HCT116 (cell line): ENCODE data around the gene ZDHHC14. TPM values are rescaled to one million over a fixed set of nuclear protein-coding genes. Genes with fewer than 3 reads are reported as not detected.

Experiments used
- ATAC-seq: fragments of 200-7000 bp; cut with Tn5 transposase; 2 replicates; pipeline ENCODE4 v1.9.1; 2020; ENCODE audit warnings: mild to moderate bottlenecking, moderate library complexity
- BruUV-seq: library from RNA; stranded (reverse); fragments of 400-500 nt; replicated peaks from 2 replicates; lab custom pipeline; 2021; lab: Mats Ljungman, UMichigan
- CTCF ChIA-PET: fragments of 300-600 bp; sonication (Branson Sonifier 250); formaldehyde crosslinking; loops from one replicate; lab custom pipeline; 2021; ENCODE audit warnings: antibody characterized with exemption; lab: Charles Lee
- POLR2A ChIA-PET: fragments of 300-600, 350-600 bp; sonication (Branson Sonifier 250); formaldehyde crosslinking; loops from one replicate; lab custom pipeline; 2021; ENCODE audit warnings: antibody characterized with exemption; lab: Charles Lee
- RAD21 ChIA-PET, 2 experiments: fragments of 300-600 bp; sonication (Branson Sonifier 250); formaldehyde crosslinking; loops; one replicate each; lab custom pipeline; 2023; ENCODE audit warnings: low total read pairs in 2 of 2; ENCODE audit not compliant: uncharacterized antibody in 2 of 2, unreplicated experiment in 2 of 2, low non-redundant PET in 1 of 2; lab: Charles Lee
- DNase-seq: peaks from one replicate; pipeline ENCODE4 v3.0.0-alpha.2; 2010; ENCODE audit warnings: low read depth, low spot score
- H2AFZ ChIP-seq: fragments of 200-600 bp; shearing (Covaris generic), sonication (generic); 2 replicates; pipeline ENCODE4 v1.6.1; 2017; ENCODE audit warnings: low read depth, mixed run types, mixed read lengths, antibody characterized with exemption, low read length; ENCODE audit not compliant: poor library complexity, severe bottlenecking
- H3K27ac ChIP-seq: 2 replicates; pipeline ENCODE4 v1.5.1; 2012; ENCODE audit warnings: low read depth, low read length
- H3K27me3 ChIP-seq: fragments of 200-600 bp; sonication (generic); 2 replicates; pipeline ENCODE4 v1.6.1; 2016; ENCODE audit warnings: mixed run types, low read length, mixed read lengths; ENCODE audit not compliant: insufficient read depth
- H3K36me3 ChIP-seq, 2 experiments: fragments of 200-500 bp in 1 of 2; fragments of 200-600 bp in 1 of 2; sonication (Bioruptor generic) in 1 of 2; sonication (generic) in 1 of 2; 2 replicates each; pipeline versions ENCODE4 v1.5.1 to v1.6.1; 2014 to 2016; ENCODE audit warnings: low read length in 2 of 2, inconsistent platforms in 1 of 2, mixed read lengths in 1 of 2, mixed run types in 1 of 2; ENCODE audit not compliant: insufficient read depth in 2 of 2, control insufficient read depth in 1 of 2
- H3K4me1 ChIP-seq, 2 experiments: fragments of 200-600 bp in 1 of 2; sonication (generic) in 1 of 2; 2 replicates each; pipeline versions ENCODE4 v1.5.1 to v1.6.1; 2012 to 2017; ENCODE audit warnings: low read length in 2 of 2, inconsistent platforms in 1 of 2, mild to moderate bottlenecking in 1 of 2, mixed read lengths in 1 of 2, mixed run types in 1 of 2, moderate library complexity in 1 of 2; ENCODE audit not compliant: insufficient read depth in 2 of 2, control insufficient read depth in 1 of 2
- H3K4me2 ChIP-seq: fragments of 200-600 bp; sonication (generic); 2 replicates; pipeline ENCODE4 v1.6.1; 2017; ENCODE audit warnings: mixed run types, low read length, mixed read lengths
- H3K4me3 ChIP-seq, 2 experiments: fragments of 200-600 bp in 1 of 2; sonication (generic) in 1 of 2; replicated peaks in 1 of 2; 2 replicates each; pipeline ENCODE4 v1.5.1; 2011 to 2016; ENCODE audit warnings: low read length in 2 of 2, control low read depth in 1 of 2, low read depth in 1 of 2, mild to moderate bottlenecking in 1 of 2, mixed read lengths in 1 of 2, mixed run types in 1 of 2
- H3K79me2 ChIP-seq: fragments of 200-600 bp; sonication (generic); 2 replicates; pipeline ENCODE4 v1.6.1; 2017; ENCODE audit warnings: mild to moderate bottlenecking, mixed run types, low read length, moderate library complexity, mixed read lengths; ENCODE audit not compliant: insufficient read depth
- H3K9ac ChIP-seq: fragments of 200-600 bp; sonication (generic); 2 replicates; pipeline ENCODE4 v1.6.1; 2016; ENCODE audit warnings: low read length, mixed read lengths
- H3K9me2 ChIP-seq: fragments of 200-600 bp; sonication (generic), shearing (Covaris generic); 2 replicates; pipeline ENCODE4 v1.6.1; 2017; ENCODE audit warnings: mixed run types, mild to moderate bottlenecking, moderate library complexity; ENCODE audit not compliant: insufficient read depth
- H3K9me3 ChIP-seq, 2 experiments: fragments of 200-500 bp in 1 of 2; fragments of 200-600 bp in 1 of 2; sonication (Bioruptor generic) in 1 of 2; sonication (generic) in 1 of 2; 2 replicates each; pipeline ENCODE4 v1.6.1; 2014 to 2017; ENCODE audit warnings: low read length in 2 of 2, mixed read lengths in 2 of 2, inconsistent platforms in 1 of 2, low read depth in 1 of 2, mild to moderate bottlenecking in 1 of 2, mixed run types in 1 of 2, moderate library complexity in 1 of 2; ENCODE audit not compliant: control insufficient read depth in 1 of 2, insufficient read depth in 1 of 2
- H4K20me1 ChIP-seq: fragments of 200-600 bp; sonication (generic), shearing (Covaris generic); 2 replicates; pipeline ENCODE4 v1.6.1; 2017; ENCODE audit warnings: mixed run types, mild to moderate bottlenecking, moderate library complexity; ENCODE audit not compliant: insufficient read depth
- CBX3 ChIP-seq: IDR thresholded peaks from 2 replicates; pipeline ENCODE4 v1.6.1; 2012; ENCODE audit warnings: low read depth
- CEBPB ChIP-seq: IDR thresholded peaks from 2 replicates; pipeline ENCODE4 v1.6.1; 2012; ENCODE audit warnings: low read depth
- EGR1 ChIP-seq: IDR thresholded peaks from 2 replicates; pipeline ENCODE4 v1.6.1; 2012; ENCODE audit warnings: low read depth
- ELF1 ChIP-seq: IDR thresholded peaks from 2 replicates; pipeline ENCODE4 v1.6.1; 2012; ENCODE audit warnings: low read depth, borderline replicate concordance
- EZH2 ChIP-seq: fragments of 200-600 bp; sonication (generic); IDR thresholded peaks from 2 replicates; pipeline ENCODE4 v1.6.1; 2017; ENCODE audit warnings: antibody characterized with exemption, mixed run types
- EZH2phosphoT487 ChIP-seq: fragments of 200-600 bp; IDR thresholded peaks from 2 replicates; pipeline ENCODE4 v1.6.1; 2018; ENCODE audit warnings: antibody characterized with exemption, borderline replicate concordance
- FOSL1 ChIP-seq: IDR thresholded peaks from 2 replicates; pipeline ENCODE4 v1.6.1; 2012; ENCODE audit warnings: low read depth
- POLR2A ChIP-seq: IDR thresholded peaks from 2 replicates; pipeline ENCODE4 v1.7.0; 2011; ENCODE audit warnings: borderline replicate concordance; ENCODE audit not compliant: insufficient read depth, insufficient read length; ENCODE audit errors: extremely low read depth
- RAD21 ChIP-seq: IDR thresholded peaks from 2 replicates; pipeline ENCODE4 v1.6.1; 2012; ENCODE audit warnings: low read depth, mild to moderate bottlenecking
- SIN3A ChIP-seq: IDR thresholded peaks from 2 replicates; pipeline ENCODE4 v1.6.1; 2012; ENCODE audit warnings: low read depth
- TCF7L2 ChIP-seq: IDR thresholded peaks from 2 replicates; pipeline ENCODE4 v1.7.0; 2011; ENCODE audit warnings: borderline replicate concordance, inconsistent platforms; ENCODE audit not compliant: insufficient read depth, insufficient read length; ENCODE audit errors: extremely low read depth
- ZNF274 ChIP-seq: fragments of 200-500 bp; sonication (Bioruptor generic); IDR thresholded peaks from 2 replicates; pipeline ENCODE4 v1.6.1; 2014; ENCODE audit warnings: mild to moderate bottlenecking, low read depth, low read length, inconsistent platforms
- intact Hi-C: fragments of 100-400 bp; cut with micrococcal nuclease; formaldehyde crosslinking; loops from 2 replicates; pipeline ENCODE4 v1.10.0; 2022
- total RNA-seq: library from RNA; stranded (reverse); gene quantifications from one replicate; pipeline ENCODE4 v1.2.1, GENCODE V29; 2021; ENCODE audit not compliant: unreplicated experiment
- TF ChIP-seq, protein P1 (sequence below): IDR thresholded peaks from 2 replicates; pipeline ENCODE4 v1.6.1; 2012
- TF ChIP-seq, protein P2 (sequence below), 3 experiments: fragments of 200-600 bp in 1 of 3; sonication (generic) in 1 of 3; IDR thresholded peaks in 2 of 3; conservative IDR thresholded peaks in 1 of 3; 2 replicates each; pipeline ENCODE4 v1.5.1; 2012 to 2017; ENCODE audit warnings: low read depth in 2 of 3, low read length in 2 of 3, antibody characterized with exemption in 1 of 3, borderline replicate concordance in 1 of 3, control low read depth in 1 of 3, mild to moderate bottlenecking in 1 of 3, mixed read lengths in 1 of 3, mixed run types in 1 of 3, moderate library complexity in 1 of 3; ENCODE audit not compliant: insufficient read depth in 1 of 3
- TF ChIP-seq, protein P3 (sequence below): IDR thresholded peaks from 2 replicates; pipeline ENCODE4 v1.6.1; 2012; ENCODE audit warnings: low read depth

The ZDHHC14 gene
- total RNA-seq, 1 experiment from 2014 or later, result 5.3 TPM

DNA sequence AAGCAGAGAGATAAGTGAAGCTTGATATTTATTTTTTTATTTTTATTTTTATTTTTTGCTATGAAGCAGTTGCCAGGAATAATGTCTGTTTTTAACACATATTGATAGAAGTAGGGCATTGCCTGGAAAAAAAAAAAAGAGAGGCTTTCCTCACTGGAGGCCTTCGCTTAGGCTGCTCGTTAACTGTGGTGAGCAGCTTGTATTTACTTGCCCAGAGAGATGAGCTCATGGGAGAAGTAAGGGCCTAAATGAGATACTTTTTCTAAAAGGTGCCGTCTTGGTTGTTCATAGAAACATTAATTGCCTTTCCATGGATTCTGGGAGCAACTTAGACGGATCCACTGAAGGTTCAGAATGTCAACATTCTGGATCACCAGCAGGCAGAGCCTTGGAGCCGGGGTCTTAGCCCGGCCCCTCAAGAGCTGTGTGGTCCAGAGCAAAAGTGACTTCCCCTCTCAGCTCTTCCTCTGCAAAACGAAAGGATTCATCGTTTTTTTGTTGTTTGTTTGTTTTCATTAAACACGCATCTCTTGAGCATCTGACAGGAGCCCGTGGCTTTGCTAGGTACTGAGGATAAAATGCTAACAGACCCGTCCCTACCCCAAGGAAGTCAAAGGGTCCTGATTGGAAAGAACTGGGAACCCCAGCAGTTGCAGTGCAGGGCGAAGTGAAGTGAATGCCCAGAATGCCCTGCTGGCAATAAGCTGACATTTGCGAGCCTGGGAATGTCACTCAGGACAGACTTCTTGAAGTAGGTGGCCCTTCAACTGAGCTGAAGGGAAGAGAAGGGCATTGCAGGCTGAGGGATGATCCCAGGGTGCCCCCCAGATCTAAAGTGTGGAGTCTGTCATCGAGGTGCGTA, 138.5 kb downstream of the ZDHHC14 start:
- ATAC-seq (no peak), DNase-seq (no peak)
- Histone ChIP-seq H4K20me1 (no peaks in the 10 kb centered on the region), H3K79me2 (no peaks in the 10 kb centered on the region), H3K27ac (no peak overlapping the region), H3K4me2 (peak overlapping the region; percentile 84; the same call in 1 of the 2 replicates), H3K9me3 (no peaks in the 10 kb centered on the region), H3K36me3 (no peaks in the 10 kb centered on the region), H3K27me3 (no peaks in the 10 kb centered on the region), H3K9me2 (no peaks in the 10 kb centered on the region), H3K4me1 (peaks cover 15 to 42% of the 10 kb centered on the region in 2 experiments), H2AFZ (no peak overlapping the region), H3K9ac (no peak overlapping the region), H3K4me3 (no peak overlapping the region)
- RAD21 ChIA-PET, result no interaction called here
- CTCF ChIA-PET, result no interaction called here
- intact Hi-C loops, result no loop called here
- no TSS peak for BruUV-seq
- TF ChIP-seq, protein P1, sequence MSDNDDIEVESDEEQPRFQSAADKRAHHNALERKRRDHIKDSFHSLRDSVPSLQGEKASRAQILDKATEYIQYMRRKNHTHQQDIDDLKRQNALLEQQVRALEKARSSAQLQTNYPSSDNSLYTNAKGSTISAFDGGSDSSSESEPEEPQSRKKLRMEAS, result no peak
- TF ChIP-seq FOSL1 (no peak), CBX3 (no peak), CEBPB (no peak), EGR1 (no peak), RAD21 (no peak), POLR2A (no peak), ZNF274 (no peak), SIN3A (no peak), EZH2 (no peak), TCF7L2 (no peak), ELF1 (no peak), EZH2phosphoT487 (no peak)
- TF ChIP-seq, protein P2, sequence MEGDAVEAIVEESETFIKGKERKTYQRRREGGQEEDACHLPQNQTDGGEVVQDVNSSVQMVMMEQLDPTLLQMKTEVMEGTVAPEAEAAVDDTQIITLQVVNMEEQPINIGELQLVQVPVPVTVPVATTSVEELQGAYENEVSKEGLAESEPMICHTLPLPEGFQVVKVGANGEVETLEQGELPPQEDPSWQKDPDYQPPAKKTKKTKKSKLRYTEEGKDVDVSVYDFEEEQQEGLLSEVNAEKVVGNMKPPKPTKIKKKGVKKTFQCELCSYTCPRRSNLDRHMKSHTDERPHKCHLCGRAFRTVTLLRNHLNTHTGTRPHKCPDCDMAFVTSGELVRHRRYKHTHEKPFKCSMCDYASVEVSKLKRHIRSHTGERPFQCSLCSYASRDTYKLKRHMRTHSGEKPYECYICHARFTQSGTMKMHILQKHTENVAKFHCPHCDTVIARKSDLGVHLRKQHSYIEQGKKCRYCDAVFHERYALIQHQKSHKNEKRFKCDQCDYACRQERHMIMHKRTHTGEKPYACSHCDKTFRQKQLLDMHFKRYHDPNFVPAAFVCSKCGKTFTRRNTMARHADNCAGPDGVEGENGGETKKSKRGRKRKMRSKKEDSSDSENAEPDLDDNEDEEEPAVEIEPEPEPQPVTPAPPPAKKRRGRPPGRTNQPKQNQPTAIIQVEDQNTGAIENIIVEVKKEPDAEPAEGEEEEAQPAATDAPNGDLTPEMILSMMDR (IDR thresholded peaks at IDR 0.05 in 2 of 3, conservative IDR thresholded peaks at IDR 0.05 in 1 of 3; ENCODE audit: borderline replicate concordance in 1 of 3, insufficient read depth in 1 of 3, low read depth in 2 of 3, low read length in 2 of 3), result no peak
- TF ChIP-seq, protein P3, sequence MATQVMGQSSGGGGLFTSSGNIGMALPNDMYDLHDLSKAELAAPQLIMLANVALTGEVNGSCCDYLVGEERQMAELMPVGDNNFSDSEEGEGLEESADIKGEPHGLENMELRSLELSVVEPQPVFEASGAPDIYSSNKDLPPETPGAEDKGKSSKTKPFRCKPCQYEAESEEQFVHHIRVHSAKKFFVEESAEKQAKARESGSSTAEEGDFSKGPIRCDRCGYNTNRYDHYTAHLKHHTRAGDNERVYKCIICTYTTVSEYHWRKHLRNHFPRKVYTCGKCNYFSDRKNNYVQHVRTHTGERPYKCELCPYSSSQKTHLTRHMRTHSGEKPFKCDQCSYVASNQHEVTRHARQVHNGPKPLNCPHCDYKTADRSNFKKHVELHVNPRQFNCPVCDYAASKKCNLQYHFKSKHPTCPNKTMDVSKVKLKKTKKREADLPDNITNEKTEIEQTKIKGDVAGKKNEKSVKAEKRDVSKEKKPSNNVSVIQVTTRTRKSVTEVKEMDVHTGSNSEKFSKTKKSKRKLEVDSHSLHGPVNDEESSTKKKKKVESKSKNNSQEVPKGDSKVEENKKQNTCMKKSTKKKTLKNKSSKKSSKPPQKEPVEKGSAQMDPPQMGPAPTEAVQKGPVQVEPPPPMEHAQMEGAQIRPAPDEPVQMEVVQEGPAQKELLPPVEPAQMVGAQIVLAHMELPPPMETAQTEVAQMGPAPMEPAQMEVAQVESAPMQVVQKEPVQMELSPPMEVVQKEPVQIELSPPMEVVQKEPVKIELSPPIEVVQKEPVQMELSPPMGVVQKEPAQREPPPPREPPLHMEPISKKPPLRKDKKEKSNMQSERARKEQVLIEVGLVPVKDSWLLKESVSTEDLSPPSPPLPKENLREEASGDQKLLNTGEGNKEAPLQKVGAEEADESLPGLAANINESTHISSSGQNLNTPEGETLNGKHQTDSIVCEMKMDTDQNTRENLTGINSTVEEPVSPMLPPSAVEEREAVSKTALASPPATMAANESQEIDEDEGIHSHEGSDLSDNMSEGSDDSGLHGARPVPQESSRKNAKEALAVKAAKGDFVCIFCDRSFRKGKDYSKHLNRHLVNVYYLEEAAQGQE, result no peak
- POLR2A ChIA-PET, result no interaction called here
